HL-60 (cell line): ENCODE results near the gene TMEM86B.

Experiments used
- DNase-seq, 2 experiments: peaks; one replicate each; pipeline ENCODE4 v3.0.0-alpha.2; 2010 to 2020; ENCODE audit warnings: low read depth in 1 of 2, low spot score in 1 of 2
- H3K27ac ChIP-seq: fragments of 250-450 bp; sonication (Bioruptor Pico); replicated peaks from 2 replicates; pipeline ENCODE4 v1.5.1; 2020; ENCODE audit warnings: mild to moderate bottlenecking, moderate library complexity
- H3K27me3 ChIP-seq: fragments of 250-450 bp; sonication (Bioruptor Pico); 2 replicates; pipeline ENCODE4 v1.5.1; 2021; ENCODE audit warnings: mild to moderate bottlenecking, moderate library complexity; ENCODE audit not compliant: insufficient read depth, poor library complexity, severe bottlenecking
- H3K4me3 ChIP-seq: replicated peaks from 2 replicates; pipeline ENCODE4 v1.5.1; 2011; ENCODE audit warnings: mild to moderate bottlenecking, control low read depth, low read length; ENCODE audit not compliant: insufficient read depth
- CTCF ChIP-seq: IDR thresholded peaks from one replicate; pipeline ENCODE4 v1.5.1; 2011; ENCODE audit warnings: low read length, control low read depth, inconsistent platforms; ENCODE audit not compliant: insufficient read depth
- GABPA ChIP-seq: IDR thresholded peaks from 2 replicates; pipeline ENCODE4 v1.6.1; 2012; ENCODE audit warnings: low read depth
- POLR2AphosphoS5 ChIP-seq: IDR thresholded peaks from 2 replicates; pipeline ENCODE4 v1.6.1; 2012; ENCODE audit warnings: low read depth
- REST ChIP-seq: IDR thresholded peaks from 2 replicates; pipeline ENCODE4 v1.6.1; 2012; ENCODE audit warnings: low read depth; ENCODE audit not compliant: insufficient replicate concordance
- SPI1 ChIP-seq: IDR thresholded peaks from 2 replicates; pipeline ENCODE4 v1.6.1; 2012; ENCODE audit warnings: low read depth, mild to moderate bottlenecking, borderline replicate concordance

The TMEM86B gene

GRCh38 chr19:55248704-55249103, 20.1 kb upstream of the TMEM86B start:
- TF ChIP-seq CTCF, result no peak
- no peak for TF ChIP-seq GABPA
- no peak for TF ChIP-seq REST
- TF ChIP-seq POLR2AphosphoS5, result no peak
- TF ChIP-seq SPI1, result no peak

GRCh38 chr19:55248166-55248675, 19.7 kb upstream of the TMEM86B start:
- no peak overlapping the region for H3K4me3 ChIP-seq
- TF ChIP-seq REST, result no peak
- no peak for TF ChIP-seq CTCF
- TF ChIP-seq GABPA, result no peak
- TF ChIP-seq SPI1, result no peak
- TF ChIP-seq POLR2AphosphoS5, result no peak
- H3K27ac ChIP-seq, result peak overlapping the region; percentile 61
- DNase-seq, result no peak
- H3K27me3 ChIP-seq, result no peaks in the 10 kb centered on the region

More at GRCh38 chr19:55248704-55249103, 20.1 kb upstream of the TMEM86B start:
- no peak for DNase-seq
- no peak overlapping the region for H3K4me3 ChIP-seq
- H3K27ac ChIP-seq, result peak overlapping the region; percentile 61; the same call in 1 of the 2 replicates
- H3K27me3 ChIP-seq, result no peaks in the 10 kb centered on the region

- Histone ChIP-seq H3K4me3 (no peak overlapping the region), H3K27me3 (no peaks in the 10 kb centered on the region), H3K27ac (peak overlapping the region; percentile 61)
- peak; percentile 63 to 72 for DNase-seq
- no peak for TF ChIP-seq GABPA
- no peak for TF ChIP-seq CTCF
- TF ChIP-seq POLR2AphosphoS5, result peak; percentile 63; the same call in 1 of the 2 replicates
- peak; percentile 85 for TF ChIP-seq SPI1
- TF ChIP-seq REST, result no peak
Observed at GRCh38 chr19:55247621-55248099, 19.1 kb upstream of the TMEM86B start.
